Esophagus squamous epithelium (tissue), 4 donors: ENCODE results near the gene LSM14B.

ENCODE experiments used
- CTCF ChIP-seq, 6 experiments: fragments of 450-650 bp in 4 of 6; fragments of 200-600 bp in 2 of 6; sonication (generic) in 2 of 6; IDR thresholded peaks; one replicate each; pipeline ENCODE4 v1.5.1; 2016 to 2019; ENCODE audit warnings: antibody characterized with exemption in 6 of 6, mild to moderate bottlenecking in 4 of 6, moderate library complexity in 4 of 6
- POLR2A ChIP-seq, 4 donors: fragments of 450-650 bp; IDR thresholded peaks; one replicate each; pipeline ENCODE4 v1.6.1; 2017; ENCODE audit warnings: antibody characterized with exemption in 4 of 4, mild to moderate bottlenecking in 4 of 4, moderate library complexity in 3 of 4

GRCh38 chr20:62120990-62121775, 1.1 kb upstream of the LSM14B start:
- no peak for TF ChIP-seq CTCF (IDR thresholded peaks at IDR 0.05)
- peak in 1 of 4 donors; percentile 44 for TF ChIP-seq POLR2A (IDR thresholded peaks at IDR 0.05)
